ENCODE measurements around the gene PAQR9.
"Not testable (repeated sequence)": the region's sequence is repeated elsewhere in the genome, so short reads cannot be mapped to it uniquely, and the experiment has no call there.

The PAQR9 gene

GRCh38 chr3:143000528-143000927 is 37.1 kb upstream of the PAQR9 start:
- H3K9ac ChIP-seq (ENCODE audit: insufficient read length): peak overlapping the region; percentile 95
- DNase-seq (ENCODE audit: low read depth, low spot score): no peak

GRCh38 chr3:142999881-143000280 is 36.4 kb upstream of the PAQR9 start:
- Histone ChIP-seq H3K27ac (no peak overlapping the region), H3K9ac (ENCODE audit: insufficient read length) (no peak overlapping the region), H3K9me3 (ENCODE audit: low read depth, low read length) (no peaks in the 10 kb centered on the region), H3K36me3 (ENCODE audit: insufficient read depth, low read length) (0 out of 2 replicates have a peak, but pooled peaks cover under 1% of the 10 kb centered on the region), H3K4me3 (peak overlapping the region; percentile 87)
- no peak for DNase-seq (ENCODE audit: low read depth, low spot score)
- no peak for TF ChIP-seq EZH2 (IDR thresholded peaks at IDR 0.05)
- no peak for TF ChIP-seq POLR2AphosphoS5 (IDR thresholded peaks at IDR 0.05; ENCODE audit: borderline replicate concordance, low read depth, low read length)
- TF ChIP-seq FOXP2 (optimal IDR thresholded peaks at IDR 0.05; ENCODE audit: control extremely low read depth, extremely low read length, insufficient read depth): no peak

More at GRCh38 chr3:143000528-143000927, 37.1 kb upstream of the PAQR9 start:
- no peaks in the 10 kb centered on the region for H3K9me3 ChIP-seq (ENCODE audit: low read depth, low read length)
- peak overlapping the region; percentile 78 for H3K27ac ChIP-seq
- TF ChIP-seq EZH2 (IDR thresholded peaks at IDR 0.05): no peak
- TF ChIP-seq POLR2AphosphoS5 (IDR thresholded peaks at IDR 0.05; ENCODE audit: borderline replicate concordance, low read depth, low read length): no peak
- TF ChIP-seq FOXP2 (optimal IDR thresholded peaks at IDR 0.05; ENCODE audit: control extremely low read depth, extremely low read length, insufficient read depth): no peak
- H3K4me3 ChIP-seq: peak overlapping the region; percentile 87
- H3K36me3 ChIP-seq (ENCODE audit: insufficient read depth, low read length): peaks cover 7% of the 10 kb centered on the region; the same call in 1 of the 2 replicates

- H3K9me3 ChIP-seq (ENCODE audit: low read depth, low read length): no peaks in the 10 kb centered on the region
Measured at GRCh38 chr3:142998439-142998838, 35.0 kb upstream of the PAQR9 start.

GRCh38 chr3:142997330-142997729 is 33.9 kb upstream of the PAQR9 start:
- no peak overlapping the region for H3K4me3 ChIP-seq
- peak overlapping the region; percentile 11 for H3K9ac ChIP-seq (ENCODE audit: insufficient read length)
- TF ChIP-seq EZH2 (IDR thresholded peaks at IDR 0.05) (no peak), FOXP2 (optimal IDR thresholded peaks at IDR 0.05; ENCODE audit: control extremely low read depth, extremely low read length, insufficient read depth) (no peak), POLR2AphosphoS5 (IDR thresholded peaks at IDR 0.05; ENCODE audit: borderline replicate concordance, low read depth, low read length) (no peak)
- DNase-seq (ENCODE audit: low read depth, low spot score): no peak
- H3K36me3 ChIP-seq (ENCODE audit: insufficient read depth, low read length): no peaks in the 10 kb centered on the region
- no peaks in the 10 kb centered on the region for H3K9me3 ChIP-seq (ENCODE audit: low read depth, low read length)
- no peak overlapping the region for H3K27ac ChIP-seq

More at GRCh38 chr3:142998439-142998838, 35.0 kb upstream of the PAQR9 start:
- DNase-seq (ENCODE audit: low read depth, low spot score): no peak
- H3K9ac ChIP-seq (ENCODE audit: insufficient read length): no peak overlapping the region
- no peak overlapping the region for H3K27ac ChIP-seq
- no peaks in the 10 kb centered on the region for H3K36me3 ChIP-seq (ENCODE audit: insufficient read depth, low read length)
- TF ChIP-seq FOXP2 (optimal IDR thresholded peaks at IDR 0.05; ENCODE audit: control extremely low read depth, extremely low read length, insufficient read depth) (no peak), POLR2AphosphoS5 (IDR thresholded peaks at IDR 0.05; ENCODE audit: borderline replicate concordance, low read depth, low read length) (no peak), EZH2 (IDR thresholded peaks at IDR 0.05) (no peak)
- no peak overlapping the region for H3K4me3 ChIP-seq

- Histone ChIP-seq H3K4me3 (no peak overlapping the region), H3K9me3 (ENCODE audit: low read depth, low read length) (no peaks in the 10 kb centered on the region), H3K27ac (no peak overlapping the region), H3K9ac (ENCODE audit: insufficient read length) (no peak overlapping the region), H3K36me3 (ENCODE audit: insufficient read depth, low read length) (no peaks in the 10 kb centered on the region)
- TF ChIP-seq FOXP2 (optimal IDR thresholded peaks at IDR 0.05; ENCODE audit: control extremely low read depth, extremely low read length, insufficient read depth) (peak; percentile 86), EZH2 (IDR thresholded peaks at IDR 0.05) (no peak)
- peak; percentile 55 for DNase-seq (ENCODE audit: low read depth, low spot score)
Measured at GRCh38 chr3:142993958-142994442, 30.5 kb upstream of the PAQR9 start.

GRCh38 chr3:142992323-142992722 is 28.8 kb upstream of the PAQR9 start:
- no peak for TF ChIP-seq FOXP2 (optimal IDR thresholded peaks at IDR 0.05; ENCODE audit: control extremely low read depth, extremely low read length, insufficient read depth)
- TF ChIP-seq POLR2AphosphoS5 (IDR thresholded peaks at IDR 0.05; ENCODE audit: borderline replicate concordance, low read depth, low read length): no peak
- no peak for TF ChIP-seq EZH2 (IDR thresholded peaks at IDR 0.05)
- Histone ChIP-seq H3K9ac (ENCODE audit: insufficient read length) (no peak overlapping the region), H3K36me3 (ENCODE audit: insufficient read depth, low read length) (no peaks in the 10 kb centered on the region), H3K4me3 (no peak overlapping the region), H3K9me3 (ENCODE audit: low read depth, low read length) (no peaks in the 10 kb centered on the region), H3K27ac (no peak overlapping the region)
- no peak for DNase-seq (ENCODE audit: low read depth, low spot score)

GRCh38 chr3:142990721-142991120 is 27.2 kb upstream of the PAQR9 start:
- no peak for DNase-seq (ENCODE audit: low read depth, low spot score)
- Histone ChIP-seq H3K27ac (no peak overlapping the region), H3K9ac (ENCODE audit: insufficient read length) (no peak overlapping the region), H3K9me3 (ENCODE audit: low read depth, low read length) (no peaks in the 10 kb centered on the region), H3K36me3 (ENCODE audit: insufficient read depth, low read length) (no peaks in the 10 kb centered on the region), H3K4me3 (no peak overlapping the region)
- TF ChIP-seq EZH2 (IDR thresholded peaks at IDR 0.05) (no peak), FOXP2 (optimal IDR thresholded peaks at IDR 0.05; ENCODE audit: control extremely low read depth, extremely low read length, insufficient read depth) (no peak), POLR2AphosphoS5 (IDR thresholded peaks at IDR 0.05; ENCODE audit: borderline replicate concordance, low read depth, low read length) (no peak)

- H3K36me3 ChIP-seq (ENCODE audit: insufficient read depth, low read length); H3K9me3 ChIP-seq (ENCODE audit: low read depth, low read length); DNase-seq (ENCODE audit: low read depth, low spot score); H3K4me3 ChIP-seq; H3K9ac ChIP-seq (ENCODE audit: insufficient read length); H3K27ac ChIP-seq: not testable (repeated sequence)
Measured at GRCh38 chr3:142988826-142989225, 25.4 kb upstream of the PAQR9 start.

GRCh38 chr3:142988221-142988620 is 24.7 kb upstream of the PAQR9 start:
- not testable (repeated sequence) for H3K9me3 ChIP-seq (ENCODE audit: low read depth, low read length); H3K4me3 ChIP-seq; H3K9ac ChIP-seq (ENCODE audit: insufficient read length); H3K27ac ChIP-seq; DNase-seq (ENCODE audit: low read depth, low spot score); H3K36me3 ChIP-seq (ENCODE audit: insufficient read depth, low read length)
